ENCODE measurements around the gene CDRT15L2.
"Not testable (repeated sequence)": the region's sequence is repeated elsewhere in the genome, so short reads cannot be mapped to it uniquely, and the experiment has no call there.

Gene CDRT15L2

GRCh38 chr17:20575071-20575470 is 4.5 kb upstream of the CDRT15L2 start:
- not testable (repeated sequence) for DNase-seq (ENCODE audit: low spot score)

DNA sequence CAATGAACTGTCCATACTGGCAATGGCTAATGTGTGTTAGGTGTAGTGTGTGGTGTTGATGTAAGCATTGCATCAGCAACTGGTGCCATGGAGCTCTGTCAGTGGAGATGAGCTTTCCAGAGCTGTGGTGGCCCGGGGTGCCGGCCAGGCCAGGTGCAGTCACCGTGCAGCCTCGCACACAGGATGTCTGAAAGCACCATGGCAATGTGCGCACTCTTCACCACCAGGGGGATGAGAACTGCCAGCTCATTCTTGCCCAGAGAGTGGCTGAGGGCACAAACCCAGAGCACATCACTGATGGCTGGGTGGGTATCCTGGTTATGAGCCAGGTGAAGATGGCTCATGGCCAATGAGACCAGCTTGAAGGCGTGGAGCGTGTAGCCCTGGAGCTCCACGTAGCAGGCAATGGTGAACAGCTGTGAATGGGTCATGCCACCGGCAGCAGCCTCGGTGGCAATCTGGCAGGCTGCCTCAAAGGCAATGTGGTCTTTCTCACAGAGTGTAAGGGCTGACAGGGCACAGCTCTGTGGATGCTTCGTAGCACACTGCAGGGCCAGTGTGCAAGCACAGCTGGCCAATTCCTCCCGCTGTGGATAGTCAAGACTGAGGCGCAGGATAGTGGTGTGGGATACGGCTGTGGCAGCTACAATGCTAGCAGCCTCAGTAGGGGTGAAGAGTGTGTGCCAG is 4.5 kb downstream of the CDRT15L2 start:
- not testable (repeated sequence) for DNase-seq (ENCODE audit: low spot score)

GRCh38 chr17:20588744-20589453 is 9.4 kb downstream of the CDRT15L2 start:
- DNase-seq (ENCODE audit: low spot score) = not testable (repeated sequence)

- DNase-seq (ENCODE audit: low spot score) = not testable (repeated sequence)
These were observed 9.9 kb downstream of the CDRT15L2 start for GRCh38 chr17:20589454-20589810.

- DNase-seq (ENCODE audit: low spot score) = not testable (repeated sequence)
These were observed 11.5 kb downstream of the CDRT15L2 start for GRCh38 chr17:20591040-20591439.

DNA sequence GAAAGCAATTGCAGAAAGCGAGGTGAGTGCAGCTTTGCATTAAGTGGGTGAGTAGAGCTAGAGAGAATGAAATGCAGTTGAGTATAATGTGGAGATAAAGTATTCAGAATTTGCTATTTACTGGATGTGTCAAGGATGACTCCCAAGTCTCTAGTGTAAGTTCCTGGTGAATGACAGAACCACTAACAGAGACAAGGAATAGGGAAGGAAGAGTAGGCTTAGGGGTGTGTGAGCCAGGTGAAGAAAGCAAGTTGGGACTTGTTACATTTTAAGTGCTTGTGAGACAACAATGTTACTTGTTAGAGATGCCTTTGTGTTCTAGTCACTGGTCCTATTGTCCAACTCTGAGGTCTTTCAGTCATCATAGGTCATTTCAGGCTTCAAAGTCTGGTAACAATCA is 26.0 kb downstream of the CDRT15L2 start:
- DNase-seq (ENCODE audit: low spot score) = not testable (repeated sequence)

- DNase-seq (ENCODE audit: low spot score) = not testable (repeated sequence)
These were observed 30.0 kb downstream of the CDRT15L2 start for GRCh38 chr17:20609490-20609889.

DNA sequence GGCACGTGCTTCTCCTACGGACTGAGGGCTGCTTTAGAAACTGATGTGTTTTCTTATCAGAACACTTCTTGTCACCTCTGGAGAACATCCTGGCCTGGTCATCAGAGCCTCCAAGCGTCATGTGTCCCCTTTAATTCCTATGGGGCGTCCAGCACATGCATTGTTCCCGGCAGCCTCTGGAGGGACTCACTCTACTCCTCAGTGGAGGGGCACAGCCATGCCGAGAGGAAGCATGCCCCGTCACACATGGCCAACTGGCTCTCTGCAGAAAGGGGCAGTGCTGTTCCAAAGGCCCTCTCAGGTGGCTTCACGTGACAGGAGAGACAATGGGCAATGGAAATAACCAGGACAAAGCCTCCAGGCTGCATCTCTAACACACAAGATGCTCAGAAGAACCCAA is 31.8 kb downstream of the CDRT15L2 start:
- no peak for DNase-seq (ENCODE audit: low spot score)

GRCh38 chr17:20612635-20613034 is 33.1 kb downstream of the CDRT15L2 start:
- DNase-seq (ENCODE audit: low spot score) = no peak

DNA sequence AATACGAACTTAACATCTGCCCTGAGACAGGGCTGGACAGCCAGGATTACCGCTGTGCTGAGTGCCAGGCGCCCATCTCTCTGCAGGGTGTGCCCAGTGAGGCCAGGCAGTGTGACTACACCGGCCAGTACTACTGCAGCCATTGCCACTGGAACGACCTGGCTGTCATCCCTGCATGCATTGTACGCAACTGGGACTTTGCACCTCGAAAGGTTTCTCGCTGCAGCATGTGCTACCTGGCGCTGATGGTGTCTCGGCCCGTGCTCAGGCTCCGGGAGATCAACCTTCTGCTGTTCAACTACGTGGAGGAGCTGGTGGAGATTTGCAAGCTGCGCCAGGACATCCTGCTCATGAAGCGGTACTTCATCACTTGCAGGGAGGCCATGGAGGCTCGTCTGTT is 33.7 kb downstream of the CDRT15L2 start:
- no peak for DNase-seq (ENCODE audit: low spot score)

DNA sequence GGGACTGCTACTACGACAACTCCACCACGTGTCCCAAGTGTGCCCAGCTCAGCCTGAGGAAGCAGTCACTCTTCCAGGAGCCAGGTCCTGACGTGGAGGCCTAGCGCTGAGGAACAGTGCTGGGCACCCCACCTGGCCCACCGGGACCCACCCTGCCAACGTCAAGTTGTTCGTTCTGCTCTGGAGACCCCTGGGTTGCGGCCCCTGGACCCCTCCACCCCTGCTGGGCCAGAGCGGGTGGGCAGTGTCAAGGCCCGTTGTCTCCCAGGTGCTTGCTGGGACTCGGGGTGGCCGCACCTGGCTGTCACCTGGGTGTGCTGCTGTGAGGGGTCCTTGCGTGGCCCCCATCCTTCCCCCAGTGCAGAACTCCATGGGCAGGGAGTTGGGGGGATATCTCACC is 34.4 kb downstream of the CDRT15L2 start:
- no peak for DNase-seq (ENCODE audit: low spot score)

DNA sequence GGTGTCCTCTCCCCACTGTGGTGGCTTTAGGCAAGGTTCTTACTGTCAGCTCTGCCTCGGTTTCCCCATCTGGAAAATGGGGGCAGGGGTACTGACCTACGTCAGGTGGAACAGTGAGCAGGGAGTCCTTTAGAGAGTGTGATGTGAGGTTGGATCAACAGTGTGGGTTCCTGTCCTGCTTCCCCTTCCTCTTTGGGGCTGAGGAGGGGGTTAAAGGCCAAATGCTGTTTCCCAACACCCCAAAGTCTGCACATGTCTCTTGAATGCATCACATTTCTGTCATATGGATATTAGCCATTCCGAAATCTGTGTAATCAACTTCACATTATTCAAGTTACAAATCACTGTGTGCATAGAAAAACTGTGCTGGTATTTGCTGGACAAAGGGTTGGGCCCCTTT is 35.9 kb downstream of the CDRT15L2 start:
- DNase-seq (ENCODE audit: low spot score) = not testable (repeated sequence)

All from Ammon's horn (tissue), 1 donor.